Measurements from ENCODE around the gene HOOK1.
"Not testable (repeated sequence)": the region's sequence is repeated elsewhere in the genome, so short reads cannot be mapped to it uniquely, and the experiment has no call there.

HOOK1 gene

GRCh38 chr1:59885160-59885832 lies 70.5 kb downstream of the HOOK1 start:
- no peak for DNase-seq (ENCODE audit: low read depth)

GRCh38 chr1:59892841-59893811 lies 78.4 kb downstream of the HOOK1 start:
- DNase-seq (ENCODE audit: low read depth): no peak

- DNase-seq (ENCODE audit: low read depth): no peak
Observed at GRCh38 chr1:59897165-59897564, 82.4 kb downstream of the HOOK1 start.

GRCh38 chr1:59898927-59899326 lies 84.2 kb downstream of the HOOK1 start:
- no peak for DNase-seq (ENCODE audit: low read depth)

GRCh38 chr1:59900640-59901039 lies 85.9 kb downstream of the HOOK1 start:
- no peak for DNase-seq (ENCODE audit: low read depth)

GRCh38 chr1:59901770-59902388 lies 87.1 kb downstream of the HOOK1 start:
- no peak for DNase-seq (ENCODE audit: low read depth)

- DNase-seq (ENCODE audit: low read depth): no peak
Observed at GRCh38 chr1:59903141-59903754, 88.5 kb downstream of the HOOK1 start.

GRCh38 chr1:59906931-59907330 lies 92.2 kb downstream of the HOOK1 start:
- no peak for DNase-seq (ENCODE audit: low read depth)

GRCh38 chr1:59908084-59908483 lies 93.3 kb downstream of the HOOK1 start:
- DNase-seq (ENCODE audit: low read depth): no peak

- no peak for DNase-seq (ENCODE audit: low read depth)
Observed at GRCh38 chr1:59908682-59909081, 93.9 kb downstream of the HOOK1 start.

GRCh38 chr1:59914791-59915286 lies 100.1 kb downstream of the HOOK1 start:
- not testable (repeated sequence) for DNase-seq (ENCODE audit: low read depth)

GRCh38 chr1:59915516-59915915 lies 100.8 kb downstream of the HOOK1 start:
- no peak for DNase-seq (ENCODE audit: low read depth)

- DNase-seq (ENCODE audit: low read depth): no peak
Observed at GRCh38 chr1:59917026-59917784, 102.5 kb downstream of the HOOK1 start.

GRCh38 chr1:59917785-59918180 lies 103.0 kb downstream of the HOOK1 start:
- no peak for DNase-seq (ENCODE audit: low read depth)

GRCh38 chr1:59919746-59920145 lies 105.0 kb downstream of the HOOK1 start:
- DNase-seq (ENCODE audit: low read depth): no peak

- not testable (repeated sequence) for DNase-seq (ENCODE audit: low read depth)
Observed at GRCh38 chr1:59921258-59921899, 106.6 kb downstream of the HOOK1 start.

GRCh38 chr1:59924653-59925052 lies 109.9 kb downstream of the HOOK1 start:
- no peak for DNase-seq (ENCODE audit: low read depth)

Data from T-helper 22 cell (primary cell).